AG09309 (cell line): ENCODE results near the gene FAM120AOS.
A peak's percentile ranks its signal among the peaks of the same experiment; 100 is the strongest.

ENCODE experiments used
- DNase-seq: peaks from one replicate; pipeline ENCODE4 v3.0.0-alpha.2; 2010; ENCODE audit warnings: low read depth
- H3K4me3 ChIP-seq: 2 replicates; pipeline ENCODE4 v1.5.1; 2011; ENCODE audit warnings: mild to moderate bottlenecking, low read depth, low read length, moderate library complexity; ENCODE audit not compliant: control insufficient read depth
- CTCF ChIP-seq: IDR thresholded peaks from 2 replicates; pipeline ENCODE4 v1.5.1; 2011; ENCODE audit warnings: mild to moderate bottlenecking, low read depth, low read length, inconsistent platforms; ENCODE audit not compliant: insufficient read depth, control insufficient read depth; ENCODE audit errors: missing control alignments

The FAM120AOS gene

GRCh38 chr9:93413530-93413929 is 39.9 kb downstream of the FAM120AOS start:
- TF ChIP-seq CTCF, result no peak
- H3K4me3 ChIP-seq, result no peak overlapping the region
- no peak for DNase-seq

- H3K4me3 ChIP-seq, result no peak overlapping the region
- TF ChIP-seq CTCF, result no peak
- DNase-seq, result no peak
Observed at GRCh38 chr9:93406371-93406770, 47.0 kb downstream of the FAM120AOS start.

- no peak for DNase-seq
- no peak overlapping the region for H3K4me3 ChIP-seq
- TF ChIP-seq CTCF, result no peak
Observed at GRCh38 chr9:93398471-93398870, 54.9 kb downstream of the FAM120AOS start.

GRCh38 chr9:93397661-93398373 is 55.6 kb downstream of the FAM120AOS start:
- no peak overlapping the region for H3K4me3 ChIP-seq
- peak; percentile 10 for DNase-seq
- TF ChIP-seq CTCF, result no peak
